K562 (cell line): ENCODE results near the gene CSF1. TPM values are rescaled to one million over a fixed set of nuclear protein-coding genes. Genes with fewer than 3 reads are reported as not detected.

Experiments
- CTBP1 ChIP-seq: fragments of 450-650 bp; IDR thresholded peaks from 2 replicates; pipeline ENCODE4 v1.6.1; 2016; ENCODE audit warnings: borderline replicate concordance
- GTF2A2 ChIP-seq: IDR thresholded peaks from 2 replicates; pipeline ENCODE4 v1.6.1; 2016; ENCODE audit warnings: mild to moderate bottlenecking, missing genetic modification characterization, missing compliant biosample characterization
- ILK ChIP-seq: fragments of 450-650 bp; IDR thresholded peaks from 2 replicates; pipeline ENCODE4 v1.6.1; 2016; ENCODE audit warnings: missing genetic modification characterization, low read depth, mild to moderate bottlenecking, missing compliant biosample characterization, moderate library complexity, borderline replicate concordance
- SPI1 ChIP-seq: IDR thresholded peaks from 2 replicates; pipeline ENCODE4 v1.6.1; 2011; ENCODE audit warnings: low read depth, low read length, control low read depth, borderline replicate concordance
- polyA plus RNA-seq, 8 experiments: library from polyadenylated mRNA; depleted of rRNA in 4 of 8; stranded (reverse) in 5 of 8; unstranded in 3 of 8; fragments of >200 nt; fragmentation: Nextera tagmentation in 2 of 8; fragmentation: Illumina TruSeq in 1 of 8; extraction: Ambion mirVana in 2 of 8; extraction: Trizol in 1 of 8; gene quantifications; 2 replicates each; pipeline versions ENCODE4 v1.2.1 to v1.2.3, GENCODE V29; 2011 to 2014; ENCODE audit warnings: inconsistent platforms in 1 of 8, missing spikeins in 1 of 8
- total RNA-seq, 7 experiments: library from RNA; depleted of rRNA in 6 of 7; stranded (reverse); fragments of >200 nt in 6 of 7; fragmentation: Illumina TruSeq in 2 of 7; extraction: Trizol in 2 of 7; gene quantifications; 2 replicates each; pipeline versions ENCODE4 v1.2.1 to v1.2.3, GENCODE V29; 2011 to 2021; ENCODE audit warnings: low replicate concordance in 1 of 7
- TF ChIP-seq, protein P1 (sequence below): fragments of 450-650 bp; IDR thresholded peaks from 2 replicates; pipeline ENCODE4 v1.6.1; 2016; ENCODE audit warnings: mild to moderate bottlenecking
- TF ChIP-seq, protein P2 (sequence below): sonication (generic); formaldehyde crosslinking; IDR thresholded peaks from 2 replicates; pipeline ENCODE4 v1.8.0; 2022; ENCODE audit warnings: mild to moderate bottlenecking, missing genetic modification reagents

CSF1 gene
- total and polyA plus RNA-seq, 9 of the 15 experiments (the other 6 are each of a cell fraction or from before 2014, with no cell fraction given), result 0.18 to 11.8 (median 2.8) TPM

DNA sequence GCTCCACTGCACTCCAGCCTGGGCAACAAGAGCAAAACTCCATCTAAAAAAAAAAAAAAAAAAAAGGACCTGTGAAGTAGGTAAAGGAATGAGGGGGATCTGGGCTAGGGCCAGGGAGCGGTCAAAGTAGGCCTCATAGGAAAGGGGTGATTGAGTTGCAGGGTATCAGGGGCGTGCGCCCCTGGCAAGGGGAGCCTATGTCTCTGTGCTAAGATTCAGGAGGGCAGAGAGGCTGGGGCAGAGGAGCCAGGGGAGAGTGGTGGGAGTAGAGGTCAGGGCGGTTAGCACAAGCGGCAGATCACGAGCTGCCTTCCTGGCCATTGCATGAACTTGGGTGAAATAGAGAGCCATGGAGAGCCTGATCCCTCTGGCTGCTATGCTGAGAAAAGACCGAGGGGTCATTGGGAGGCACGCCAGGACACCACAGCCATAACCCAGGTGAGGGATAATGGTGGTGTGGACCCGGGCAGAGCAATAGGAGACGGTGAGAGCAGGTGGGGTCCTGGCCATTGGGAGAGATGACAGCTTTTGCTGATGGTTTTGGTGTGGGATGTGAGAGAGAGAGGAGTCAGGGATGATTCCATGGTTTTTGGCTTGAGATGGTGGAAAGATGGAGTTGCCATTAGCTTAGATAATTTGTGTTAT lies 30.6 kb upstream of the CSF1 start (continued):
- TF ChIP-seq, protein P1, sequence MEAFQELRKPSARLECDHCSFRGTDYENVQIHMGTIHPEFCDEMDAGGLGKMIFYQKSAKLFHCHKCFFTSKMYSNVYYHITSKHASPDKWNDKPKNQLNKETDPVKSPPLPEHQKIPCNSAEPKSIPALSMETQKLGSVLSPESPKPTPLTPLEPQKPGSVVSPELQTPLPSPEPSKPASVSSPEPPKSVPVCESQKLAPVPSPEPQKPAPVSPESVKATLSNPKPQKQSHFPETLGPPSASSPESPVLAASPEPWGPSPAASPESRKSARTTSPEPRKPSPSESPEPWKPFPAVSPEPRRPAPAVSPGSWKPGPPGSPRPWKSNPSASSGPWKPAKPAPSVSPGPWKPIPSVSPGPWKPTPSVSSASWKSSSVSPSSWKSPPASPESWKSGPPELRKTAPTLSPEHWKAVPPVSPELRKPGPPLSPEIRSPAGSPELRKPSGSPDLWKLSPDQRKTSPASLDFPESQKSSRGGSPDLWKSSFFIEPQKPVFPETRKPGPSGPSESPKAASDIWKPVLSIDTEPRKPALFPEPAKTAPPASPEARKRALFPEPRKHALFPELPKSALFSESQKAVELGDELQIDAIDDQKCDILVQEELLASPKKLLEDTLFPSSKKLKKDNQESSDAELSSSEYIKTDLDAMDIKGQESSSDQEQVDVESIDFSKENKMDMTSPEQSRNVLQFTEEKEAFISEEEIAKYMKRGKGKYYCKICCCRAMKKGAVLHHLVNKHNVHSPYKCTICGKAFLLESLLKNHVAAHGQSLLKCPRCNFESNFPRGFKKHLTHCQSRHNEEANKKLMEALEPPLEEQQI, result no peak
- TF ChIP-seq, protein P2, sequence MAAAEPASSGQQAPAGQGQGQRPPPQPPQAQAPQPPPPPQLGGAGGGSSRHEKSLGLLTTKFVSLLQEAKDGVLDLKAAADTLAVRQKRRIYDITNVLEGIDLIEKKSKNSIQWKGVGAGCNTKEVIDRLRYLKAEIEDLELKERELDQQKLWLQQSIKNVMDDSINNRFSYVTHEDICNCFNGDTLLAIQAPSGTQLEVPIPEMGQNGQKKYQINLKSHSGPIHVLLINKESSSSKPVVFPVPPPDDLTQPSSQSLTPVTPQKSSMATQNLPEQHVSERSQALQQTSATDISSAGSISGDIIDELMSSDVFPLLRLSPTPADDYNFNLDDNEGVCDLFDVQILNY (CRISPR knock-in tag), result no peak
- TF ChIP-seq GTF2A2 (tag) (no peak), SPI1 (no peak), CTBP1 (no peak), ILK (tag) (no peak)
